ENCODE data around the gene DYNAP. TPM values are rescaled to one million over a fixed set of nuclear protein-coding genes. Genes with fewer than 3 reads are reported as not detected.

Gene DYNAP, protein sequence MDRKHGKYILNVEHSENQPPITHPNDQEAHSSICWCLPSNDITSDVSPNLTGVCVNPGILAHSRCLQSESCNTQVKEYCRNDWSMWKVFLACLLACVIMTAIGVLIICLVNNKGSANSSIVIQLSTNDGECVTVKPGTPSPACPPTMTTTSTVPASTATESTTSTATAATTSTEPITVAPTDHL
- total RNA-seq (2022; extraction: Qiagen RNA extraction), result not detected in 5 replicates

DNA sequence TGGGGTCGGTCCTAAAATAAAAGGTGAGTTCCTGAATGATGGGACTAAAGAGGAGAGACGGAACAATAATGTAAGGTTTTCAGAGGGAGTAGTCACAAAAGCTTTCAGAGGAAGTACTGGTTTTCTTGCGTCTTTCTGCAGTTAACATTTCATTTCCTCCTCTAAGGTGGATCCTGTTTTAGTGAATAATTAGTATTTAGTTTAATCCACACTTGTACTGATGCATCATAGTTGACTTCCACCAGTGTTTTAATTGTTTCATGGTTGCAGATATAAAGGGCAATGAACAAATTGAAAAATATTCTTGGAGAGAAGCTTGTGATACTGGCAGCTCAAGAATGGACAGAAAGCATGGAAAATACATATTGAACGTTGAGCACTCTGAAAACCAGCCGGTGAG lies at the start of gene DYNAP:
Gene DYNAP (plus strand): TSS at position 301 of the 400 bp plus-strand sequence. CDS start 38 bp downstream, at position 339.

Other genes with a start within 250 kb of the DYNAP start
- gene STARD6, start 233.4 kb upstream of the DYNAP start, total RNA-seq (2022; extraction: Qiagen RNA extraction), result 0.15 TPM in 1 of 5 replicates, not detected in the others
- 2.0 to 3.1 TPM (median 2.5 TPM) in 5 replicates for gene C18orf54, start 233.3 kb upstream of the DYNAP start, total RNA-seq (2022; extraction: Qiagen RNA extraction)
- 10.4 to 14.7 TPM (median 12.6 TPM) in 5 replicates for gene RAB27B, start 237.2 kb downstream of the DYNAP start, total RNA-seq (2022; extraction: Qiagen RNA extraction)